Hepatocyte (in vitro differentiated cells): ENCODE results near the gene GRID2.

Experiments used
- EZH2 ChIP-seq: fragments of 200-600 bp; sonication (generic); IDR thresholded peaks from 2 replicates; pipeline ENCODE4 v1.6.1; 2016; ENCODE audit warnings: antibody characterized with exemption, mild to moderate bottlenecking, borderline replicate concordance
- TF ChIP-seq, protein P1 (sequence below): fragments of 200-600 bp; sonication (generic); IDR thresholded peaks from 2 replicates; pipeline ENCODE4 v1.5.1; 2016; ENCODE audit warnings: antibody characterized with exemption, mild to moderate bottlenecking; ENCODE audit not compliant: poor library complexity

DNA sequence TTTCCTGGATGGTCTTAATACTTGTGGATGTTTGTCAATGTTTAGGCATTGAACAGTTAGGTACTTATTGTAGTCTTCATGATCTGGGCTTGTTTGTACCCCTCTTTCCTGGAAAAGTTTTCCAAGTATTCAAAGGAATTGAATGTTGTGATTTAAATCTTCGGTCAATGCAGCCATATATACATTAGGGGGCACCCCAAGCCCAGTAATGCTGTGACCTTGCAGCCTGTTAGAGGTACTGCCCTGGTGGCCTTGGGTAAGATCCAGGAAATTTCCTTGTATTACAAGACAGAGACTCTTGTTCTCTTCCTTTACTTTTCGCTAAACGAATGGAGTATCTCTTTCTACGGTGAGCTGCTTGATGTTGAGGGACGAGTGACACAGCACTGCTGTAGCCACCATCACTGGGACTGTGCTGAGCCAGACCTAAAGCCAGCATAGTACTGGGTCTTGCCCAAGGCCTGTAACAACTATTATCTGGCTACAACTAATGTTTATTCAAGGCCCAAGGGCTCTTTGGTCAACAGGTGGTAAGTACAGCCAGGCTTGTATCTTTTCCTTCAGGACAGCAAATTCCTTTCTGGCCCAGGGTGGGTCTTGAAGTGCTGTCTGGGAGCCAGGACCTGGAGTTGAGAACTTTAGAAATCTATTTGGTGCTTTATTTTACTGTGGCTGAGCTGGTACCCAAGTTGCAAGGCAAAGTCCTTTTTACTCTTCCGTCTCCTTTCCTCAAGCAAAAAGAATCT, 1406.5 kb downstream of the GRID2 start:
- TF ChIP-seq, protein P1, sequence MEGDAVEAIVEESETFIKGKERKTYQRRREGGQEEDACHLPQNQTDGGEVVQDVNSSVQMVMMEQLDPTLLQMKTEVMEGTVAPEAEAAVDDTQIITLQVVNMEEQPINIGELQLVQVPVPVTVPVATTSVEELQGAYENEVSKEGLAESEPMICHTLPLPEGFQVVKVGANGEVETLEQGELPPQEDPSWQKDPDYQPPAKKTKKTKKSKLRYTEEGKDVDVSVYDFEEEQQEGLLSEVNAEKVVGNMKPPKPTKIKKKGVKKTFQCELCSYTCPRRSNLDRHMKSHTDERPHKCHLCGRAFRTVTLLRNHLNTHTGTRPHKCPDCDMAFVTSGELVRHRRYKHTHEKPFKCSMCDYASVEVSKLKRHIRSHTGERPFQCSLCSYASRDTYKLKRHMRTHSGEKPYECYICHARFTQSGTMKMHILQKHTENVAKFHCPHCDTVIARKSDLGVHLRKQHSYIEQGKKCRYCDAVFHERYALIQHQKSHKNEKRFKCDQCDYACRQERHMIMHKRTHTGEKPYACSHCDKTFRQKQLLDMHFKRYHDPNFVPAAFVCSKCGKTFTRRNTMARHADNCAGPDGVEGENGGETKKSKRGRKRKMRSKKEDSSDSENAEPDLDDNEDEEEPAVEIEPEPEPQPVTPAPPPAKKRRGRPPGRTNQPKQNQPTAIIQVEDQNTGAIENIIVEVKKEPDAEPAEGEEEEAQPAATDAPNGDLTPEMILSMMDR, result peak; percentile 43
- TF ChIP-seq EZH2, result no peak
